Thoracic aorta (tissue), 2 donors: ENCODE results near the gene KIRREL1. TPM values are rescaled to one million over a fixed set of nuclear protein-coding genes. Genes with fewer than 3 reads are reported as not detected.

Experiments used
- ATAC-seq: fragments of 150-250 bp; one replicate; pipeline ENCODE4 v1.8.0; 2017; ENCODE audit warnings: low read depth; ENCODE audit not compliant: insufficient number of reproducible peaks, low FRiP score
- DNase-seq: peaks from one replicate; pipeline ENCODE4 v3.0.0-alpha.2; 2020; ENCODE audit warnings: low spot score
- H3K27ac ChIP-seq, 2 donors: fragments of 200-600 bp; sonication (generic); 1 replicate in 1 of 2; 2 replicates in 1 of 2; pipeline ENCODE4 v1.5.1; 2016; ENCODE audit warnings: mild to moderate bottlenecking in 2 of 2, moderate library complexity in 2 of 2
- H3K27me3 ChIP-seq: fragments of 200-600 bp; sonication (generic); replicated peaks from 2 replicates; pipeline ENCODE4 v1.6.0; 2016; ENCODE audit warnings: mild to moderate bottlenecking; ENCODE audit not compliant: insufficient read depth
- H3K36me3 ChIP-seq: fragments of 200-600 bp; sonication (generic); one replicate; pipeline ENCODE4 v1.5.1; 2016
- H3K4me1 ChIP-seq, 2 donors: fragments of 200-600 bp; sonication (generic); 1 replicate in 1 of 2; 2 replicates in 1 of 2; pipeline versions ENCODE4 v1.5.1 to v1.6.0; 2016; ENCODE audit warnings: low read depth in 2 of 2, mild to moderate bottlenecking in 1 of 2; ENCODE audit not compliant: control insufficient read depth in 1 of 2
- H3K4me3 ChIP-seq: fragments of 200-600 bp; sonication (generic); 2 replicates; pipeline ENCODE4 v1.5.1; 2016; ENCODE audit warnings: mild to moderate bottlenecking
- H3K9me3 ChIP-seq: fragments of 200-600 bp; sonication (generic); 2 replicates; pipeline ENCODE4 v1.5.1; 2016
- CTCF ChIP-seq: fragments of 200-600 bp; sonication (generic); IDR thresholded peaks from one replicate; pipeline ENCODE4 v1.5.1; 2019; ENCODE audit warnings: antibody characterized with exemption
- total RNA-seq, 2 donors: library from RNA; depleted of rRNA; stranded (reverse); fragments of >200 nt; gene quantifications; one replicate each; pipeline versions ENCODE4 v1.1.0 to v1.2.3, GENCODE V29; 2016

Gene KIRREL1
- total RNA-seq, 2 donors from 2014 or later, result 111 to 136 TPM

GRCh38 chr1:157983787-157984186, 9.7 kb upstream of the KIRREL1 start:
- Histone ChIP-seq H3K4me1 (peaks cover 0 to 2% of the 10 kb centered on the region in 2 donors), H3K27me3 (no peaks in the 10 kb centered on the region), H3K36me3 (no peaks in the 10 kb centered on the region), H3K27ac (no peak overlapping the region), H3K4me3 (no peak overlapping the region), H3K9me3 (no peaks in the 10 kb centered on the region)
- ATAC-seq (no peak), DNase-seq (no peak)
- no peak for TF ChIP-seq CTCF

- no peaks in the 10 kb centered on the region for H3K27me3 ChIP-seq
- H3K36me3 ChIP-seq, result no peaks in the 10 kb centered on the region
- H3K27ac ChIP-seq, result no peak overlapping the region
- no peak for ATAC-seq
- no peak for TF ChIP-seq CTCF
- no peaks in the 10 kb centered on the region for H3K4me1 ChIP-seq
- no peaks in the 10 kb centered on the region for H3K9me3 ChIP-seq
- no peak for DNase-seq
- no peak overlapping the region for H3K4me3 ChIP-seq
These were observed 9.0 kb upstream of the KIRREL1 start for GRCh38 chr1:157984469-157984868.

- TF ChIP-seq CTCF, result no peak
- no peaks in the 10 kb centered on the region for H3K9me3 ChIP-seq
- no peak overlapping the region for H3K27ac ChIP-seq
- DNase-seq, result no peak
- no peak overlapping the region for H3K4me3 ChIP-seq
- H3K27me3 ChIP-seq, result no peaks in the 10 kb centered on the region
- ATAC-seq, result no peak
- H3K4me1 ChIP-seq, result no peaks in the 10 kb centered on the region
- no peaks in the 10 kb centered on the region for H3K36me3 ChIP-seq
These were observed 8.0 kb upstream of the KIRREL1 start for GRCh38 chr1:157985473-157985872.

- no peak for TF ChIP-seq CTCF
- H3K27ac ChIP-seq, result no peak overlapping the region
- no peak for ATAC-seq
- H3K4me1 ChIP-seq, result peaks cover 0 to 10% of the 10 kb centered on the region in 2 donors
- no peak overlapping the region for H3K4me3 ChIP-seq
- no peaks in the 10 kb centered on the region for H3K9me3 ChIP-seq
- H3K36me3 ChIP-seq, result no peaks in the 10 kb centered on the region
- no peaks in the 10 kb centered on the region for H3K27me3 ChIP-seq
- no peak for DNase-seq
These were observed 5.4 kb upstream of the KIRREL1 start for GRCh38 chr1:157988002-157988401.

GRCh38 chr1:157992031-157992832, 1.2 kb upstream of the KIRREL1 start:
- no peaks in the 10 kb centered on the region for H3K9me3 ChIP-seq
- H3K27me3 ChIP-seq, result no peaks in the 10 kb centered on the region
- ATAC-seq (peak; percentile 33), DNase-seq (no peak)
- H3K4me1 ChIP-seq, result peaks cover 10 to 33% of the 10 kb centered on the region in 2 donors
- peak; percentile 90 for TF ChIP-seq CTCF
- H3K4me3 ChIP-seq, result peak overlapping the region; percentile 95
- H3K36me3 ChIP-seq, result no peaks in the 10 kb centered on the region
- peak overlapping the region; percentile 90 to 94 for H3K27ac ChIP-seq
